Transverse colon (tissue), 4 donors: ENCODE data around the gene PLPP3. TPM values are rescaled to one million over a fixed set of nuclear protein-coding genes. Genes with fewer than 3 reads are reported as not detected.

Experiments
- DNase-seq: peaks from one replicate; pipeline ENCODE4 v3.0.0-alpha.2; 2019
- H3K27ac ChIP-seq, 4 donors: fragments of 200-600 bp; sonication (generic); 2 replicates each; pipeline ENCODE4 v1.5.1; 2016 to 2018; ENCODE audit warnings: inconsistent platforms in 4 of 4
- H3K27me3 ChIP-seq: fragments of 200-600 bp; sonication (generic); 2 replicates; pipeline ENCODE4 v1.5.1; 2017; ENCODE audit warnings: inconsistent platforms
- H3K36me3 ChIP-seq, 4 donors: fragments of 200-600 bp; sonication (generic); 2 replicates each; pipeline ENCODE4 v1.5.1; 2017 to 2019; ENCODE audit warnings: inconsistent platforms in 4 of 4
- H3K4me1 ChIP-seq, 4 donors: fragments of 200-600 bp; sonication (generic); 2 replicates each; pipeline ENCODE4 v1.5.1; 2017 to 2020; ENCODE audit warnings: inconsistent platforms in 4 of 4
- H3K4me3 ChIP-seq, 4 donors: fragments of 200-600 bp; sonication (generic); 1 replicate in 1 of 4; 2 replicates in 3 of 4; pipeline versions ENCODE4 v1.5.1 to v1.6.1; 2017 to 2019; ENCODE audit warnings: inconsistent platforms in 4 of 4
- H3K9me3 ChIP-seq, 2 donors: fragments of 200-600 bp; sonication (generic); 2 replicates each; pipeline ENCODE4 v1.5.1; 2017 to 2019; ENCODE audit warnings: inconsistent platforms in 2 of 2
- CTCF ChIP-seq, 5 experiments: fragments of 200-600 bp in 3 of 5; fragments of 450-650 bp in 2 of 5; sonication (generic) in 3 of 5; IDR thresholded peaks; 1 replicate in 2 of 5; 2 replicates in 3 of 5; pipeline ENCODE4 v1.5.1; 2016 to 2017; ENCODE audit warnings: antibody characterized with exemption in 5 of 5, inconsistent platforms in 3 of 5, mild to moderate bottlenecking in 2 of 5, moderate library complexity in 1 of 5
- EP300 ChIP-seq: sonication (generic); formaldehyde crosslinking; IDR thresholded peaks from one replicate; pipeline ENCODE4 v1.6.1; 2017; ENCODE audit warnings: antibody characterized with exemption, low read depth
- POLR2A ChIP-seq: fragments of 450-650 bp; IDR thresholded peaks from one replicate; pipeline ENCODE4 v1.6.1; 2016; ENCODE audit warnings: antibody characterized with exemption, mild to moderate bottlenecking, moderate library complexity
- POLR2AphosphoS5 ChIP-seq, 3 donors: sonication (generic); formaldehyde crosslinking; IDR thresholded peaks; one replicate each; pipeline ENCODE4 v1.6.1; 2016; ENCODE audit warnings: antibody characterized with exemption in 3 of 3
- WGBS, 2 donors: methylation state at CpG; one replicate each; pipeline ENCODE4 v1.1.5; 2018; ENCODE audit warnings: low coverage in 1 of 2; 5-methylcytosine and 5-hydroxymethylcytosine counted together
- in situ Hi-C, 4 donors: fragments of 200-750 bp; cut with MboI; loops; one replicate each; pipeline versions ENCODE4 v1.15.0 to v1.15.1; 2017; ENCODE audit warnings: low sequenced_read_pairs in 3 of 4, low pct_ligation_motif_present in 1 of 4, low pct_unique_long_range_greater_than_20kb in 1 of 4
- intact Hi-C: fragments of 100-400 bp; cut with DNase I; formaldehyde crosslinking; loops from one replicate; pipeline ENCODE4 v1.15.1; 2023; ENCODE audit warnings: low total_unique reads
- total RNA-seq, 4 donors: library from RNA; depleted of rRNA; stranded (reverse); fragments of >200 nt; gene quantifications; one replicate each; pipeline ENCODE4 v1.1.0, GENCODE V29; 2016

Gene PLPP3
- total RNA-seq = 10 to 100 TPM; 51.2 to 75.1 (median 63.3) TPM

GRCh38 chr1:56578963-56579875 lies at the start of gene PLPP3:
TSS of gene PLPP3 (minus strand) at chr1:56579563. CDS start at chr1:56579016, 547 bp downstream.
- H3K4me1 ChIP-seq = peaks cover 0 to 30% (median 22%) of the 10 kb centered on the region in 4 donors
- no peaks in the 10 kb centered on the region for H3K27me3 ChIP-seq
- WGBS, 2 donors = 0 to 1% methylated on average over 1 to 24 of the region's 62 CpGs
- H3K36me3 ChIP-seq = no peaks in the 10 kb centered on the region
- intact Hi-C loops = loop anchor here (10.0 kb wide), 1 partner anchor 394 kb away; no protein-coding TSS in a partner anchor
- H3K27ac ChIP-seq = peak within 1 kb of the TSS; percentile 91 to 98 (median 95)
- peak; percentile 83 for DNase-seq
- TF ChIP-seq POLR2A (peak; percentile 91), POLR2AphosphoS5 (IDR thresholded peaks at IDR 0.05) (peak; percentile 88 to 90 (median 89)), CTCF (IDR thresholded peaks at IDR 0.05) (peak; percentile 40 to 70 (median 49)), EP300 (no peak)
- no peaks in the 10 kb centered on the region for H3K9me3 ChIP-seq
- H3K4me3 ChIP-seq = peak within 1 kb of the TSS; percentile 59 to 98 (median 89)
- in situ Hi-C loops = loop anchor here in 3 of 4 donors (25.0 kb wide), 4 partner anchors 167 to 1442 kb away; no protein-coding TSS in a partner anchor

GRCh38 chr1:56627636-56628039 lies 48.3 kb upstream of the PLPP3 start:
- H3K4me3 ChIP-seq = no peak overlapping the region

GRCh38 chr1:56627019-56627635 lies 47.8 kb upstream of the PLPP3 start:
- intact Hi-C loops = no loop called here
- DNase-seq = no peak
- 55 to 78% methylated on average over 3 of the region's 3 CpGs for WGBS, 2 donors
- TF ChIP-seq EP300 (no peak), CTCF (IDR thresholded peaks at IDR 0.05) (no peak), POLR2A (no peak), POLR2AphosphoS5 (IDR thresholded peaks at IDR 0.05) (no peak)
- in situ Hi-C loops = no loop called here
- H3K9me3 ChIP-seq = no peaks in the 10 kb centered on the region
- H3K27me3 ChIP-seq = no peaks in the 10 kb centered on the region
- no peaks in the 10 kb centered on the region for H3K4me1 ChIP-seq
- H3K36me3 ChIP-seq = no peaks in the 10 kb centered on the region
- H3K4me3 ChIP-seq = no peak overlapping the region
- no peak overlapping the region for H3K27ac ChIP-seq

More at GRCh38 chr1:56627636-56628039, 48.3 kb upstream of the PLPP3 start:
- Histone ChIP-seq H3K9me3 (no peaks in the 10 kb centered on the region), H3K36me3 (no peaks in the 10 kb centered on the region), H3K27me3 (no peaks in the 10 kb centered on the region), H3K4me1 (no peaks in the 10 kb centered on the region), H3K27ac (no peak overlapping the region)
- intact Hi-C loops = no loop called here
- 48 to 50% methylated on average over 3 of the region's 3 CpGs for WGBS, 2 donors
- in situ Hi-C loops = no loop called here
- TF ChIP-seq POLR2AphosphoS5 (IDR thresholded peaks at IDR 0.05) = no peak
- no peak for TF ChIP-seq EP300
- TF ChIP-seq CTCF (IDR thresholded peaks at IDR 0.05) = no peak
- TF ChIP-seq POLR2A = no peak
- no peak for DNase-seq

DNA sequence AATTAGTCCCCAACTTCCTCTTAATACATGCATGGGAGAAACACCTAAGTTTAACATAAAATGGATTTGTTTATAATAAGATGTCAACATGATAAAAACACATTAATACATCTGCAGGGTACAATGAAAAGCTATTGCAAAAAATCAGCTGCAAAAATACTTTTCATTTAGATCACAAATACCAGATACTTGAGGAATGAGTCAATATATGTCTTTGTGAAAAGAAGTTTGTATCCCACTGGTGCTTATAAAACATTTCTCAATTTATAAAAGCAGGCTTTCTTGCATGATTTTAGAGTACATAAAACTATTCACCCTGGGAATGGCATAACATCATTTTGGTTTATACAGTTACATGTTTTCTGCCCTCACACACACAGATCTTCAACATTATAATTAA lies 47.2 kb upstream of the PLPP3 start:
- H3K4me1 ChIP-seq = no peaks in the 10 kb centered on the region
- in situ Hi-C loops = no loop called here

More for the DNA sequence above, 47.2 kb upstream of the PLPP3 start:
- Histone ChIP-seq H3K9me3 (no peaks in the 10 kb centered on the region), H3K4me3 (no peak overlapping the region), H3K27ac (no peak overlapping the region), H3K36me3 (no peaks in the 10 kb centered on the region), H3K27me3 (no peaks in the 10 kb centered on the region)
- intact Hi-C loops = no loop called here
- TF ChIP-seq EP300 = no peak
- TF ChIP-seq POLR2AphosphoS5 (IDR thresholded peaks at IDR 0.05) = no peak
- no peak for TF ChIP-seq CTCF (IDR thresholded peaks at IDR 0.05)
- no peak for TF ChIP-seq POLR2A
- no peak for DNase-seq
